Right lobe of liver (tissue), 6 donors: ENCODE measurements around the gene ATF7IP. TPM values are rescaled to one million over a fixed set of nuclear protein-coding genes. Genes with fewer than 3 reads are reported as not detected.
A peak's percentile ranks its signal among the peaks of the same experiment; 100 is the strongest.
"Not testable (repeated sequence)": the region's sequence is repeated elsewhere in the genome, so short reads cannot be mapped to it uniquely, and the experiment has no call there.

ENCODE experiments used
- ATAC-seq, 4 donors: fragments of 200-7000 bp; cut with Tn5 transposase; one replicate each; pipeline ENCODE4 v1.9.1; 2020; ENCODE audit warnings: mild to moderate bottlenecking in 4 of 4, moderate library complexity in 4 of 4
- DNase-seq, 3 donors: peaks; one replicate each; pipeline ENCODE4 v3.0.0-alpha.2; 2020
- H3K27ac ChIP-seq, 3 donors: fragments of 200-600 bp; one replicate each; pipeline ENCODE4 v1.8.0; 2022
- H3K27me3 ChIP-seq, 2 donors: fragments of 200-600 bp; one replicate each; pipeline ENCODE4 v1.8.0; 2022
- H3K36me3 ChIP-seq, 4 donors: fragments of 200-600 bp; sonication (generic) in 1 of 4; one replicate each; pipeline versions ENCODE4 v1.5.1 to v1.8.0; 2017 to 2022; ENCODE audit warnings: control low read depth in 1 of 4
- H3K4me1 ChIP-seq, 4 donors: fragments of 200-600 bp; sonication (generic) in 1 of 4; one replicate each; pipeline versions ENCODE4 v1.5.1 to v1.8.0; 2017 to 2022; ENCODE audit warnings: control low read depth in 1 of 4
- H3K4me3 ChIP-seq, 3 donors: fragments of 200-600 bp; one replicate each; pipeline ENCODE4 v1.8.0; 2022
- H3K9me3 ChIP-seq, 4 donors: fragments of 200-600 bp; sonication (generic) in 1 of 4; one replicate each; pipeline versions ENCODE4 v1.5.1 to v1.8.0; 2017 to 2022; ENCODE audit warnings: control low read depth in 1 of 4
- POLR2A ChIP-seq: fragments of 450-650 bp; IDR thresholded peaks from one replicate; pipeline ENCODE4 v1.6.1; 2017; ENCODE audit warnings: antibody characterized with exemption, mild to moderate bottlenecking
- WGBS: methylation state at CpG from one replicate; pipeline ENCODE4 v1.1.6; 2018; ENCODE audit warnings: low coverage, low lambda C conversion rate; ENCODE audit not compliant: insufficient coverage; ENCODE audit errors: missing lambda C conversion rate; 5-methylcytosine and 5-hydroxymethylcytosine counted together
- intact Hi-C, 2 donors: fragments of 100-400 bp; cut with DNase I; formaldehyde crosslinking; loops; one replicate each; pipeline versions ENCODE4 v1.11.2 to v1.14.1; 2022
- total RNA-seq, 6 experiments: library from RNA; depleted of rRNA in 2 of 6; stranded (reverse); fragments of >200 nt in 2 of 6; fragmentation: NEBNext Ultra II Directional in 3 of 6; extraction: Animal tissue kit (Norgen Biotek cat#: 25700) in 3 of 6; gene quantifications; one replicate each; pipeline versions ENCODE4 v1.1.0 to v1.2.4, GENCODE V29; 2016 to 2023
- TF ChIP-seq, protein P1 (sequence below), 4 donors: fragments of 200-600 bp in 3 of 4; fragments of 450-650 bp in 1 of 4; IDR thresholded peaks; one replicate each; pipeline versions ENCODE4 v1.5.1 to v1.8.0; 2016 to 2022; ENCODE audit warnings: antibody characterized with exemption in 4 of 4, mild to moderate bottlenecking in 2 of 4
- donor health status: DM: no; HTN: yes; CAD: no.
- donor health status: DM: no; HTN: no; CAD: no.
- donor health status: DM: no; HTN: no; CAD: no.
- donor health status: DM: no; HTN: yes; CAD: no.
- donor health status: DM: no; HTN: yes; CAD: no.

Gene ATF7IP
- total RNA-seq, 6 experiments from 2014 or later, result 17.5 to 33.6 (median 27.4) TPM

DNA sequence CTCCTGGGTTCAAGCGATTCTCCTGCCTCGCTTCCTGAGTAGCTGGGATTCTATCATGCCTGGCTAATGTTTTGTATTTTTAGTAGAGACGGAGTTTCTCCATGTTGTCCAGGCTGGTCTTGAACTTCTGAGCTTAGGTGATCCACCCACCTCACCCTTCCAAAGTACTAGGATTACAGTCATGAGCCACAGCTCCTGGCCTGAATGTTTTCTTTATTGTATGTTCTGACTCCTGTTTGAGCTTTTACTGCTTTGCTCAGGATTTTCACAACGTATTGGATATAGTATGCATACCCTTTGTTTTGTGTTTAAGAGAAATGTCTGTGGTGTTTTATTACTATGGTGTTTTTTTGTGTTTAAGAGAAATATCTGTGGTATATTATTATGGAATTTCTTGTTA, 37.2 kb downstream of the ATF7IP start:
- ATAC-seq, result peak in 1 of 4 donors; percentile 27
- peak overlapping the region in 2 of 3 donors; percentile 27 to 44 for H3K27ac ChIP-seq
- intact Hi-C loops, result no loop called here
- no peak for TF ChIP-seq POLR2A
- TF ChIP-seq, protein P1, sequence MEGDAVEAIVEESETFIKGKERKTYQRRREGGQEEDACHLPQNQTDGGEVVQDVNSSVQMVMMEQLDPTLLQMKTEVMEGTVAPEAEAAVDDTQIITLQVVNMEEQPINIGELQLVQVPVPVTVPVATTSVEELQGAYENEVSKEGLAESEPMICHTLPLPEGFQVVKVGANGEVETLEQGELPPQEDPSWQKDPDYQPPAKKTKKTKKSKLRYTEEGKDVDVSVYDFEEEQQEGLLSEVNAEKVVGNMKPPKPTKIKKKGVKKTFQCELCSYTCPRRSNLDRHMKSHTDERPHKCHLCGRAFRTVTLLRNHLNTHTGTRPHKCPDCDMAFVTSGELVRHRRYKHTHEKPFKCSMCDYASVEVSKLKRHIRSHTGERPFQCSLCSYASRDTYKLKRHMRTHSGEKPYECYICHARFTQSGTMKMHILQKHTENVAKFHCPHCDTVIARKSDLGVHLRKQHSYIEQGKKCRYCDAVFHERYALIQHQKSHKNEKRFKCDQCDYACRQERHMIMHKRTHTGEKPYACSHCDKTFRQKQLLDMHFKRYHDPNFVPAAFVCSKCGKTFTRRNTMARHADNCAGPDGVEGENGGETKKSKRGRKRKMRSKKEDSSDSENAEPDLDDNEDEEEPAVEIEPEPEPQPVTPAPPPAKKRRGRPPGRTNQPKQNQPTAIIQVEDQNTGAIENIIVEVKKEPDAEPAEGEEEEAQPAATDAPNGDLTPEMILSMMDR (IDR thresholded peaks at IDR 0.05), result no peak
- no peak for DNase-seq
- H3K9me3 ChIP-seq, result peaks cover 0 to 5% (median 0%) of the 10 kb centered on the region in 4 donors
- no peaks in the 10 kb centered on the region for H3K36me3 ChIP-seq
- H3K4me1 ChIP-seq, result peaks cover 0 to 35% (median 4%) of the 10 kb centered on the region in 4 donors
- peak overlapping the region in 1 of 3 donors; percentile 8 for H3K4me3 ChIP-seq
- no peaks in the 10 kb centered on the region for H3K27me3 ChIP-seq
- 44% methylated on average over 4 of the region's 4 CpGs for WGBS

DNA sequence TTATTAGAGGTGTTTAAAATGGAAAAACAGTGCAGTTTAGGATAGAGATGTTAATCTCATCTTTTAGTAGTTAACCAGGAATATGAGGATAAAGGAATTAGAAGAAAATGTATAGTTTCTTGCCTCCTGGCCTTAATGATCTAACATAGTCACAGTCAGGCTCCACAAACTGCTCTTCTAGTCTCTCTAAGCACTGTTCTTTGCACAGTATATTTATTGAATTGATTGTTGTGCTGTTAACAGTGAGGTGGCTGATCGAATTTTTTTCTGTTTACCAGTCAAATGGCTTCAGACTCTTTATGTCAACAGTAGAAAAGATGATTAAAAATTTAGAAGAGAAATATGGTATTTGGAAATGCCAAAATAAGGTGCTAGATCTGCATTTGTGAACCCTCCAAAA, 37.8 kb downstream of the ATF7IP start:
- Histone ChIP-seq H3K9me3 (peaks cover 0 to 5% (median 0%) of the 10 kb centered on the region in 4 donors), H3K36me3 (no peaks in the 10 kb centered on the region), H3K27me3 (no peaks in the 10 kb centered on the region), H3K4me3 (peak overlapping the region in 2 of 3 donors; percentile 8 to 26), H3K4me1 (peaks cover 0 to 31% (median 4%) of the 10 kb centered on the region in 4 donors), H3K27ac (peak overlapping the region in 2 of 3 donors; percentile 27 to 44)
- DNase-seq, result no peak
- WGBS, result 9% methylated on average over 1 of the region's 1 CpG
- TF ChIP-seq, protein P1 (IDR thresholded peaks at IDR 0.05), result no peak
- no peak for TF ChIP-seq POLR2A
- peak; percentile 83 to 90 (median 84) for ATAC-seq
- intact Hi-C loops, result no loop called here

DNA sequence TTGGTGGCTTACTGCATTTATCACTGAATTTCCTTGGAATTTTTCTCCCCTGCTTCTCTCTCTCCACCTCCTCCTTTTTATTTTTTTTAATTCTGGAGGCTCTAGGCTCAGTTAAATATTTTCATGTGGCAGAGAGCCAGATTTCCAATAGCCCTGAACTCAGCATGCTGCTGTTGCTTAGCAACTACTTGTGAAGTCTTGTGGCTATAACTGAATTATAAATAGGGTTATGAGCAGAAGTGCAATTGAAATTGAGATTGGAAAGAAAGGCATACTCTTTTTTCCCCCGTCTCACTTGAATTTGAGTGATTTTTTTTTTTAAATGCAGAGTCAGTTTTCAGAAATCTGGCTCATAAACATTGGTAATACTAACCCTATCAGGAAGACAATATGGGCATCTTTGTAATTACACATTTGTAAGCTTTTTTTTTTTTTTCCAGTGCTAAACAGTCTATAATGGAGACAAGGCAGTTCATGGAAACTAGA, 38.3 kb downstream of the ATF7IP start:
- H3K36me3 ChIP-seq, result no peaks in the 10 kb centered on the region
- WGBS, result 4% methylated on average over 1 of the region's 1 CpG
- peaks cover 0 to 34% (median 4%) of the 10 kb centered on the region in 4 donors for H3K4me1 ChIP-seq
- peak overlapping the region in 2 of 3 donors; percentile 16 to 27 for H3K27ac ChIP-seq
- TF ChIP-seq POLR2A, result no peak
- TF ChIP-seq, protein P1 (IDR thresholded peaks at IDR 0.05), result no peak
- peaks cover 0 to 5% (median 0%) of the 10 kb centered on the region in 4 donors for H3K9me3 ChIP-seq
- no peaks in the 10 kb centered on the region for H3K27me3 ChIP-seq
- H3K4me3 ChIP-seq, result peak overlapping the region in 1 of 3 donors; percentile 26
- DNase-seq (no peak), ATAC-seq (peak; percentile 81 to 90 (median 90))
- intact Hi-C loops, result no loop called here

DNA sequence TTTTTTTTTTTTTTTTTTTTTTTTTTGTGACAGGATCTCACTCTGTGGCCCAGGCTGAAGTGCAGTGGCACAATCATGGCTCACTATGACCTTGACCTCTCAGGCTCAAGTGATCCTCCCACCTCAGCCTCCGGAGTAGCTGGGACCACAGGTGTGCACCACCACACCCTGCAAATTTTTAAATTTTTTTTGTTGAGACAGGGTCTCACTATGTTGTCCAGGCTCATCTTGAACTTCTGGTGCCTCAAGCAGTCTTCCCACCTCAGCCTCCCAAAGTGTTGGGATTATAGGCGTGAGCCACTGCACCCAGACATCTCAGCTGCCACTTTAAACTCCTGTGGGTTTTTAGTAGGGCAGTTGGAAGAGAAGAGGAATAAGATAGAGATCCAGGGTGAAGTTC, 39.9 kb downstream of the ATF7IP start:
- H3K27ac ChIP-seq, H3K36me3 ChIP-seq, ATAC-seq, H3K27me3 ChIP-seq, H3K9me3 ChIP-seq, intact Hi-C loops, H3K4me3 ChIP-seq, DNase-seq: not testable (repeated sequence)
- H3K4me1 ChIP-seq, result peaks cover 0 to 34% (median 4%) of the 10 kb centered on the region in 4 donors
- WGBS, result 83% methylated on average over 2 of the region's 2 CpGs

- ATAC-seq, result no peak
- H3K27ac ChIP-seq, result no peak overlapping the region
These were observed 42.7 kb downstream of the ATF7IP start for GRCh38 chr12:14408208-14408607.

More at GRCh38 chr12:14408208-14408607, 42.7 kb downstream of the ATF7IP start:
- TF ChIP-seq, protein P1 (IDR thresholded peaks at IDR 0.05), result no peak
- TF ChIP-seq POLR2A, result no peak
- intact Hi-C loops, result no loop called here
- H3K36me3 ChIP-seq, result no peaks in the 10 kb centered on the region
- DNase-seq, result no peak
- 72% methylated on average over 1 of the region's 1 CpG for WGBS
- no peaks in the 10 kb centered on the region for H3K27me3 ChIP-seq
- peaks cover 0 to 17% (median 4%) of the 10 kb centered on the region in 4 donors for H3K4me1 ChIP-seq
- no peaks in the 10 kb centered on the region for H3K9me3 ChIP-seq
- H3K4me3 ChIP-seq, result no peak overlapping the region
